ENCODE data around the gene EIF3D.

Gene EIF3D, protein sequence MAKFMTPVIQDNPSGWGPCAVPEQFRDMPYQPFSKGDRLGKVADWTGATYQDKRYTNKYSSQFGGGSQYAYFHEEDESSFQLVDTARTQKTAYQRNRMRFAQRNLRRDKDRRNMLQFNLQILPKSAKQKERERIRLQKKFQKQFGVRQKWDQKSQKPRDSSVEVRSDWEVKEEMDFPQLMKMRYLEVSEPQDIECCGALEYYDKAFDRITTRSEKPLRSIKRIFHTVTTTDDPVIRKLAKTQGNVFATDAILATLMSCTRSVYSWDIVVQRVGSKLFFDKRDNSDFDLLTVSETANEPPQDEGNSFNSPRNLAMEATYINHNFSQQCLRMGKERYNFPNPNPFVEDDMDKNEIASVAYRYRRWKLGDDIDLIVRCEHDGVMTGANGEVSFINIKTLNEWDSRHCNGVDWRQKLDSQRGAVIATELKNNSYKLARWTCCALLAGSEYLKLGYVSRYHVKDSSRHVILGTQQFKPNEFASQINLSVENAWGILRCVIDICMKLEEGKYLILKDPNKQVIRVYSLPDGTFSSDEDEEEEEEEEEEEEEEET

GRCh38 chr22:36528795-36529751 lies at the start of gene EIF3D:
Gene EIF3D, minus strand, starts transcription at chr22:36529166. Its CDS starts 3,045 bp downstream, at chr22:36526121.
- DNase-seq (ENCODE audit: low spot score) = peak; percentile 100

- DNase-seq (ENCODE audit: low spot score) = no peak
These were observed 49.7 kb upstream of the EIF3D start for GRCh38 chr22:36578619-36579018.

DNA sequence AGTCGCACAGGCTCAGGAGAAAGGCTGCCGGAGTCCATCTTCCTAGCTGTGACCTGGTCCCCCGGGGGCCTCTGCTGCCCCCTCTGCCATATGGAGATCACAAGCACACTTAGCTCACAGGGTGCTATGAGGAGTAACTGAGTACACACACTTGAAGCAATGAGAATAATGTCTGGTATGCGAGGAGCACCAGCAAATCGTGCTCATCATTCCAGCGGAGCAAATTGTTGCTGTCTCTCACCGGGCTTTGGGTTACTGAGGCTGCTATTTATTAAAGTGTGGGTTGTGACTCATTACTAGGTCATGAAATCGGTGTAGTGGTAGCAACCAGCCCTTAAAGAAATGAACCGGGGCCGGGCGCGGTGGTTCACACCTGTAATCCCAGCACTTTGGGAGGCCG lies 48.1 kb upstream of the EIF3D start:
- no peak for DNase-seq (ENCODE audit: low spot score)

- DNase-seq (ENCODE audit: low spot score) = no peak
These were observed 45.8 kb upstream of the EIF3D start for GRCh38 chr22:36574728-36575127.

DNA sequence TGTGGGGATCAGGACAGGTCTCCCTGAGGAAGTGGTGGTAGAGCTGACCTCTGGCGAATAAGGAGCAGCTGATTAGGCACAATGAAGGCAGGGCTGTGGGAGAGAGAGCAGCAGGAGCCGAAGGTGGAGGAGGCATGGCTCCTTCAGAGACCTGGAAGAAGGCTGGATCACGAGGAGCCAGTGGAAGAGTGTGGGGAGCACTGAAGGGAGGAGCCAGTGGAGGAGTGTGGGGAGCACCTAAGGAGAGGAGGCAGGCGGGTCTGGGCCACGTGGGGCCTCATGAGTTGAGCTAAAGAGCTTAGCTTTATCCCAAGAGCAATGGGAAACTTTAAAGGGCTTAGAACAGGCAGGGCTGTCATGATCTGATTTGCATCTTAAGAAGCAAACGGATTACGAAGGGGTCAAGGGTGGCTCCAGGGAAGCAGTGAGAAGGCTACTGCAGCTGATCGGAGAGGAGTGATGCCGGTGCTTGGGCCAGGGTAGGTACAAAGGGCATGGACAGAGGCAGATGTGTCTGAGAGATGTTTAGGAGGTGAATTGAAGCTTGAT lies 44.9 kb upstream of the EIF3D start:
- no peak for DNase-seq (ENCODE audit: low spot score)

- no peak for DNase-seq (ENCODE audit: low spot score)
These were observed 43.0 kb upstream of the EIF3D start for GRCh38 chr22:36571991-36572390.

GRCh38 chr22:36569999-36570398 lies 41.0 kb upstream of the EIF3D start:
- DNase-seq (ENCODE audit: low spot score) = no peak

DNA sequence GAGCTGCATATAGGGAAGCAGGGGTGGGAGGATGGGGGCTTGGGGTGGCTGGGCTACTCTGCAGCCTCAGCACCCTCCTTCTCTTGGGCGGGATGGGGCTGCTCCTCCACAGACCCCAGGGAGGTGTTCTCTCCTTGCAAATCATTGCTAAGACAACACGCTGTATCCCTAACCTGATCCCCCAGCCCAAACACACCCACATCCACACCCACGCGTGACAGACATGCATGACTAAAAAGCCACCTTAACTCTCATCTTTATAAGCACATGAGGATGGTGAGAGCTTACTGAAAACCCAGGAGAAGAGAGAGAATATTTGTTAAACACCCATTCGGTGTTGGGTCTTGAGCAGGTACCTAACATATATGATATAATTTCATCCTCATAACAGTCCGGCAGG lies 39.9 kb upstream of the EIF3D start:
- no peak for DNase-seq (ENCODE audit: low spot score)

GRCh38 chr22:36566720-36567119 lies 37.8 kb upstream of the EIF3D start:
- DNase-seq (ENCODE audit: low spot score) = no peak

GRCh38 chr22:36565686-36566085 lies 36.7 kb upstream of the EIF3D start:
- DNase-seq (ENCODE audit: low spot score) = no peak

GRCh38 chr22:36565159-36565507 lies 36.2 kb upstream of the EIF3D start:
- DNase-seq (ENCODE audit: low spot score) = no peak

- DNase-seq (ENCODE audit: low spot score) = no peak
These were observed 35.6 kb upstream of the EIF3D start for GRCh38 chr22:36564422-36565158.

DNA sequence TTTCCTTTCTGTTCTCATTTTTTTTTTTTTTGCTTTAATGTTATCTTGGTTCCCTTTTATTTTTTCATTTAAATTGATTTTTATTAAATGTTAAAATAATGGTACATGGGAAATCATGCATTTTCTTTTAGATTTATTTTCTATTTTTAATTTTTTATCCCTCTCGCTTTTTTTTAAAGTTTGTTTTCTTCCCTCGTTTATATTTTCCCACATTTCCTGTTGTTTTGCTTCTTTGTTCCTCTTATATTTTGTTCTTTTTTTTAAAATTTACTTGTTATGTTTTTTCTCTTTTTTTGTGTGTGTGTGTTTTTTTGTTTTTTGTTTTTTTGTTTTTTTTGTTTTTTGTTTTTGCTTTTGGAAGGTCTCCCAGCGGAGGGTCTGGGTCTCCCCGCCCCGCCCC lies 34.9 kb upstream of the EIF3D start:
- no peak for DNase-seq (ENCODE audit: low spot score)

DNA sequence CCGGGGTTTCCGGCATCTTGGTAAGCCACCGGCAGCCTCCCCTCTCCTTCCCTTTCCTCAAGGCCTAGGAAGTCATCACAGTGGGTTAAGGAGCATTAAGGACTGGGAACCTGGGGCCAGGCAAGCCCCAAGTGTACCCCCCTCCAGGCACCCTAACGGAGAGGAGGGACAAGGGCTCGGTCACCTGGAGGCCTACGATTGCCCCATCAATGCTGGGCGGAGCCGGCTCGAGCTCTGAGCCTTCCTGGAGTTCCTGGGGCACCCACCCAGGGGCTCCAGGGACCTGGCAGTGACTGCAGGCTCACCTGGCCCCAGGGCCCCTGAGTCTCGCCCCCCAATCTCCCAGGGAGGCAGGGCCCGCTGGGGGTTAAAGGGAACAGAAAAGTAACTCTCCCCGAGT lies 34.5 kb upstream of the EIF3D start:
- DNase-seq (ENCODE audit: low spot score) = no peak

GRCh38 chr22:36563001-36563400 lies 34.0 kb upstream of the EIF3D start:
- DNase-seq (ENCODE audit: low spot score) = no peak

DNA sequence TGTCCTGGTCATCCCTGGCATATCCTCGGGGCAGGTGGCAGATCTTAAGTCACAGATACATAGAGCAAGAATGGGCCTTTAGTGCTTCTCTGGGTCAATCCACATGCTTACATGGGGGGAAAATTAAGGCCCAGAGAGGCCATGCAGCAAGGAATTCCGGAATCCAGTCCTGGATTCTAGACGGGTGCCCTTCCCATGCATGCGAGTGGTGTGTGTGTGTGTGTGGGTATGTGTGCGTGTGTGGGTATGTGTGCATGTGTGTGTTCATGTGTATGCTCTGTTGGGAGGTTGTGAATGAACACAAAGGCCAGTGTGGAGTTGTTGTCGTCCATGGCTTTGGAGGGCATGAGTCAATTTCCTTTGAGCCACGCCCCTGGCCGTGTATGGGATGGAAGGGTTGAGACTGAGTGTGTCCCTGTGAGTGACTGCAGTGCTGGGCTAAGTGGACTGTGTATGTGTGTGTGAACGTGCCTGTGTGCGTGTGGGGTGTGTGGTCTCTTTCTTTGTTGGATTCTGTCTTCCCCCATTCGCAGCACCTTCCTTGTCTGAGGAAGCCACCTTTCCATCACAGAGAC lies 33.4 kb upstream of the EIF3D start:
- no peak for DNase-seq (ENCODE audit: low spot score)

- no peak for DNase-seq (ENCODE audit: low spot score)
These were observed 32.4 kb upstream of the EIF3D start for GRCh38 chr22:36561291-36561811.

DNA sequence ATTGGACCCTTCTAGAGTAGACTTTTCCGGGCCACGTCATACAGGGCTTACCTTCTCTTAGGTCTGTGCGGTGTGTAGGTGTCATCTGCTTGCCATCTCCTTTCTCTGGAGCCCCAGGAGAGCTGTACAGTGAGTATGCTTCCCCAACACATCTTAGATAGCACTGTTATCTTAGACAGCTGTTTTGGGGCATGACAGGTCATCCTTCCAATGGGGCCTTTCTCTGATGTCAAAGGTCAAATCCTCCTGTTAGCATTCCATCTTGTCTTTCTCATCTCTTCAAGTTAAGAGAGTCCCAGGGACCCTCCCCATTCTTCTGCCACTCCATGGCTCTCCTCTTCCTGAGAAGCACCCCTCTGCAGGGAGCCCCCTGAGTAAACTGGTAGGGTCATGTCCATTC lies 31.0 kb upstream of the EIF3D start:
- DNase-seq (ENCODE audit: low spot score) = no peak

GRCh38 chr22:36554098-36554497 lies 25.1 kb upstream of the EIF3D start:
- DNase-seq (ENCODE audit: low spot score) = no peak

DNA sequence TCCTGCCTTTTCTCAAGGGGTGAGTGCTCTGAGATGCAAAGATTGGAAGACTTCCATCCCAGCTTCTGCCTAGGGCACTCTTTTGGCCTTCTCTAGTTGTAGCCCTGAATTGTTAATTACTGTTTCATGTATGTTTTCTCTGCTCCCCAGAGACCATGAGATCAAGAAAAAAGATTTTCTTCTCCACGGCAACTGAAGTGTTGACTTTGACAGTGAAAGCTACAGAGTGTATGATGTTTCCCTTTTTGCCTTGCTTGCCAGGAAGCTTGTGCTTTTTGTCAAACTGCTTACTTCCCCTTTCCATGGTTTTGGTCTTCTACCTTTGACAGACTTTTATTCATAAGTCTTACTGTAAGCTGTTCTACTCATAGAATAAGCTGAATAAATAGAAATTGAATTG lies 23.3 kb upstream of the EIF3D start:
- no peak for DNase-seq (ENCODE audit: low spot score)

All from activated CD4-positive, alpha-beta T cell treated with anti-CD3 and anti-CD28 coated beads, Interleukin-2, Interleukin-4, amounts not matched to agents 100 ng/mL and 50 ng/mL, durations not matched to agents 16 hours and 8 hours (primary cell).